H9 (cell line): ENCODE results near the gene SRP9. TPM values are rescaled to one million over a fixed set of nuclear protein-coding genes. Genes with fewer than 3 reads are reported as not detected.

ENCODE experiments used
- DNase-seq: peaks from one replicate; pipeline ENCODE4 v3.0.0-alpha.2; 2017
- H2AFZ ChIP-seq: one replicate; pipeline ENCODE4 v1.6.1; 2013; ENCODE audit warnings: mild to moderate bottlenecking, low read length, control low read depth, moderate library complexity
- H2AK5ac ChIP-seq: 2 replicates; pipeline ENCODE4 v1.6.1; 2013; ENCODE audit warnings: low read length, control low read depth, mixed read lengths; ENCODE audit not compliant: insufficient read length
- H2BK120ac ChIP-seq: one replicate; pipeline ENCODE4 v1.6.1; 2013; ENCODE audit warnings: low read depth, mild to moderate bottlenecking, low read length, control low read depth, inconsistent platforms; ENCODE audit not compliant: poor library complexity, severe bottlenecking
- H2BK12ac ChIP-seq: 2 replicates; pipeline ENCODE4 v1.6.1; 2013; ENCODE audit warnings: low read length, control low read depth, mixed read lengths, low read depth; ENCODE audit not compliant: insufficient read length
- H2BK15ac ChIP-seq: 2 replicates; pipeline ENCODE4 v1.6.1; 2013; ENCODE audit warnings: low read depth, low read length, control low read depth
- H2BK20ac ChIP-seq: one replicate; pipeline ENCODE4 v1.6.1; 2013; ENCODE audit warnings: low read depth, mild to moderate bottlenecking, low read length, control low read depth, inconsistent platforms; ENCODE audit not compliant: poor library complexity, severe bottlenecking
- H2BK5ac ChIP-seq: 2 replicates; pipeline ENCODE4 v1.6.1; 2013; ENCODE audit warnings: low read length, control low read depth, mixed read lengths; ENCODE audit not compliant: insufficient read length
- H3K14ac ChIP-seq: 2 replicates; pipeline ENCODE4 v1.6.1; 2013; ENCODE audit warnings: low read length, control low read depth; ENCODE audit not compliant: insufficient read depth
- H3K18ac ChIP-seq: 2 replicates; pipeline ENCODE4 v1.6.1; 2013; ENCODE audit warnings: low read depth, mild to moderate bottlenecking, mixed read lengths, low read length, control low read depth; ENCODE audit not compliant: insufficient read length
- H3K23ac ChIP-seq: 2 replicates; pipeline ENCODE4 v1.6.1; 2013; ENCODE audit warnings: low read length, control low read depth, mixed read lengths, low read depth; ENCODE audit not compliant: insufficient read length
- H3K23me2 ChIP-seq: 2 replicates; pipeline ENCODE4 v1.6.1; 2013; ENCODE audit warnings: low read depth, mild to moderate bottlenecking, mixed read lengths, low read length, control low read depth; ENCODE audit not compliant: insufficient read length, poor library complexity, severe bottlenecking
- H3K27ac ChIP-seq: 2 replicates; pipeline ENCODE4 v1.5.1; 2013; ENCODE audit warnings: low read length, control low read depth, mixed read lengths, low read depth; ENCODE audit not compliant: insufficient read length
- H3K27me3 ChIP-seq: 2 replicates; pipeline ENCODE4 v1.6.1; 2013; ENCODE audit warnings: low read length, control low read depth, inconsistent platforms; ENCODE audit not compliant: insufficient read depth
- H3K4ac ChIP-seq: 2 replicates; pipeline ENCODE4 v1.6.1; 2013; ENCODE audit warnings: low read depth, mild to moderate bottlenecking, control low read depth, inconsistent platforms, low read length, moderate library complexity
- H3K4me1 ChIP-seq: 2 replicates; pipeline ENCODE4 v1.6.1; 2013; ENCODE audit warnings: low read length, control low read depth, inconsistent platforms; ENCODE audit not compliant: insufficient read depth
- H3K4me2 ChIP-seq: 2 replicates; pipeline ENCODE4 v1.6.1; 2013; ENCODE audit warnings: low read length, control low read depth, mixed read lengths; ENCODE audit not compliant: insufficient read length, insufficient read depth
- H3K56ac ChIP-seq: 2 replicates; pipeline ENCODE4 v1.6.1; 2013; ENCODE audit warnings: low read depth, mild to moderate bottlenecking, mixed read lengths, low read length, control low read depth; ENCODE audit not compliant: insufficient read length
- H3K79me1 ChIP-seq: 2 replicates; pipeline ENCODE4 v1.6.1; 2013; ENCODE audit warnings: low read depth, mild to moderate bottlenecking, moderate library complexity, low read length, control low read depth, inconsistent platforms; ENCODE audit not compliant: insufficient read depth, poor library complexity, severe bottlenecking
- H3K79me2 ChIP-seq: 2 replicates; pipeline ENCODE4 v1.6.1; 2013; ENCODE audit warnings: low read length, control low read depth, inconsistent platforms; ENCODE audit not compliant: insufficient read depth
- H3K9ac ChIP-seq: 2 replicates; pipeline ENCODE4 v1.6.1; 2013; ENCODE audit warnings: low read length, control low read depth, mixed read lengths; ENCODE audit not compliant: insufficient read length; ENCODE audit errors: extremely low read depth
- H3K9me3 ChIP-seq: one replicate; pipeline ENCODE4 v1.6.1; 2013; ENCODE audit warnings: low read depth, low read length, inconsistent platforms; ENCODE audit not compliant: control insufficient read depth
- H3T11ph ChIP-seq: one replicate; pipeline ENCODE4 v1.6.1; 2013; ENCODE audit warnings: mild to moderate bottlenecking, low read length, control low read depth, inconsistent platforms
- H4K20me1 ChIP-seq: one replicate; pipeline ENCODE4 v1.6.1; 2013; ENCODE audit not compliant: control insufficient read depth, insufficient read length, insufficient read depth
- H4K5ac ChIP-seq: 2 replicates; pipeline ENCODE4 v1.6.1; 2013; ENCODE audit warnings: low read depth, mild to moderate bottlenecking, mixed read lengths, low read length, control low read depth; ENCODE audit not compliant: insufficient read length
- H4K8ac ChIP-seq: replicated peaks from 2 replicates; pipeline ENCODE4 v1.6.1; 2013; ENCODE audit warnings: low read length, control low read depth, mixed read lengths, low read depth; ENCODE audit not compliant: insufficient read length
- H4K91ac ChIP-seq: 2 replicates; pipeline ENCODE4 v1.6.1; 2013; ENCODE audit warnings: low read depth, mild to moderate bottlenecking, moderate library complexity, mixed read lengths, low read length, control low read depth; ENCODE audit not compliant: insufficient read length
- H3K27ac Mint-ChIP-seq, 3 experiments: 2 replicates in 2 of 3; 3 replicates in 1 of 3; pipeline ENCODE4 v1.8.0; 2020 to 2021; ENCODE audit warnings: mixed read lengths in 3 of 3, mild to moderate bottlenecking in 1 of 3, moderate library complexity in 1 of 3
- H3K27me3 Mint-ChIP-seq: 2 replicates; pipeline ENCODE4 v1.8.0; 2021; ENCODE audit warnings: low read depth, mild to moderate bottlenecking, moderate library complexity, mixed read lengths
- H3K36me3 Mint-ChIP-seq, 3 experiments: 2 replicates in 2 of 3; 3 replicates in 1 of 3; pipeline ENCODE4 v1.8.0; 2020 to 2021; ENCODE audit warnings: low read depth in 3 of 3, mixed read lengths in 3 of 3; ENCODE audit not compliant: insufficient read depth in 1 of 3
- H3K4me1 Mint-ChIP-seq, 2 experiments: 2 replicates each; pipeline ENCODE4 v1.8.0; 2020; ENCODE audit warnings: mixed read lengths in 2 of 2
- H3K4me3 Mint-ChIP-seq, 2 experiments: 2 replicates in 1 of 2; 3 replicates in 1 of 2; pipeline ENCODE4 v1.8.0; 2020 to 2021; ENCODE audit warnings: mild to moderate bottlenecking in 2 of 2, mixed read lengths in 2 of 2, moderate library complexity in 1 of 2
- H3K9me3 Mint-ChIP-seq, 2 experiments: 2 replicates in 1 of 2; 3 replicates in 1 of 2; pipeline ENCODE4 v1.8.0; 2020; ENCODE audit warnings: mild to moderate bottlenecking in 2 of 2, mixed read lengths in 2 of 2, moderate library complexity in 1 of 2
- WGBS: extraction: QIAGEN DNeasy Blood & Tissue Kit; methylation state at CpG from one replicate; pipeline ENCODE4 v1.1.7; 2013; ENCODE audit warnings: missing lambda C conversion rate, low lambda C conversion rate, mixed read lengths; ENCODE audit not compliant: insufficient read length; ENCODE audit errors: extremely low coverage; 5-methylcytosine and 5-hydroxymethylcytosine counted together
- total RNA-seq: library from RNA; stranded (reverse); gene quantifications from 2 replicates; pipeline ENCODE4 v1.2.1, GENCODE V29; 2021
- TF ChIP-seq, protein P1 (sequence below): fragments of 200-600 bp; sonication (generic); conservative IDR thresholded peaks from 3 replicates; pipeline ENCODE4 v1.8.0; 2021; ENCODE audit warnings: antibody characterized with exemption, mild to moderate bottlenecking

SRP9 gene
- total RNA-seq, 1 experiment from 2014 or later: 403 TPM

DNA sequence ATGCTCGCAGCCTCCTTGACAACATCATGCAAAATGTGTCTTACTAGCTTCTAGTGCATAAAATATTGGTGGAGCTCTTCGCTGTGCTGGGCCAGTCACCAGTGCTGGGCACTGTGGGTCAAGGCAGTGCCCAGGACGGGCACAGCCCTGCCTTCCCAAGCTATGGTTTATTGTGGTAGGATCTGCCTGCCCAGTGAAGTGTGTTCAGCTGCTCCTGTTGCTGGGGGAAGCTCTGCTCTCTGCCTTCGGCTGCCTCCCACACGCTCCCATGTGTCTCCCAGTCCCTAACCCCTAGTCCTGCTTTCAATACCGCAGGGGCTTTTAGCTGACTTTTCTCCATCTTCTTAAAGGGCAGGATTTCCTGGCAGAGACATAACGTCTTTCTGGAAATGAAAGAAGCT lies 48.0 kb downstream of the SRP9 start:
- no peak overlapping the region for H3K56ac ChIP-seq
- no peak overlapping the region for H2BK15ac ChIP-seq
- H2BK5ac ChIP-seq: no peak overlapping the region
- H4K20me1 ChIP-seq: no peaks in the 10 kb centered on the region
- no peaks in the 10 kb centered on the region for H3K27me3 ChIP-seq
- H2BK20ac ChIP-seq: no peak overlapping the region
- no peaks in the 10 kb centered on the region for H3K9me3 Mint-ChIP-seq
- H4K5ac ChIP-seq: no peak overlapping the region
- H2AK5ac ChIP-seq: no peak overlapping the region
- H3K27me3 Mint-ChIP-seq: no peaks in the 10 kb centered on the region
- H3K4me3 Mint-ChIP-seq: no peak overlapping the region
- no peak overlapping the region for H4K8ac ChIP-seq
- no peaks in the 10 kb centered on the region for H3K4me1 ChIP-seq
- no peak for DNase-seq
- H3K9me3 ChIP-seq: no peaks in the 10 kb centered on the region
- no peaks in the 10 kb centered on the region for H3K79me1 ChIP-seq
- H3K4me1 Mint-ChIP-seq: peaks cover 32 to 40% of the 10 kb centered on the region in 2 experiments
- H3K23me2 ChIP-seq: no peaks in the 10 kb centered on the region
- TF ChIP-seq, protein P1, sequence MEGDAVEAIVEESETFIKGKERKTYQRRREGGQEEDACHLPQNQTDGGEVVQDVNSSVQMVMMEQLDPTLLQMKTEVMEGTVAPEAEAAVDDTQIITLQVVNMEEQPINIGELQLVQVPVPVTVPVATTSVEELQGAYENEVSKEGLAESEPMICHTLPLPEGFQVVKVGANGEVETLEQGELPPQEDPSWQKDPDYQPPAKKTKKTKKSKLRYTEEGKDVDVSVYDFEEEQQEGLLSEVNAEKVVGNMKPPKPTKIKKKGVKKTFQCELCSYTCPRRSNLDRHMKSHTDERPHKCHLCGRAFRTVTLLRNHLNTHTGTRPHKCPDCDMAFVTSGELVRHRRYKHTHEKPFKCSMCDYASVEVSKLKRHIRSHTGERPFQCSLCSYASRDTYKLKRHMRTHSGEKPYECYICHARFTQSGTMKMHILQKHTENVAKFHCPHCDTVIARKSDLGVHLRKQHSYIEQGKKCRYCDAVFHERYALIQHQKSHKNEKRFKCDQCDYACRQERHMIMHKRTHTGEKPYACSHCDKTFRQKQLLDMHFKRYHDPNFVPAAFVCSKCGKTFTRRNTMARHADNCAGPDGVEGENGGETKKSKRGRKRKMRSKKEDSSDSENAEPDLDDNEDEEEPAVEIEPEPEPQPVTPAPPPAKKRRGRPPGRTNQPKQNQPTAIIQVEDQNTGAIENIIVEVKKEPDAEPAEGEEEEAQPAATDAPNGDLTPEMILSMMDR: no peak
- peaks cover 0 to 8% (median 0%) of the 10 kb centered on the region in 3 experiments; a peak in 2 of 7 replicates for H3K36me3 Mint-ChIP-seq
- H3K9ac ChIP-seq: no peak overlapping the region
- no peaks in the 10 kb centered on the region for H3K79me2 ChIP-seq
- peak overlapping the region in 2 of 3 experiments; percentile 48 to 85; a peak in 4 of 7 replicates for H3K27ac Mint-ChIP-seq
- H3K4ac ChIP-seq: no peak overlapping the region
- no peak overlapping the region for H3K18ac ChIP-seq
- H4K91ac ChIP-seq: no peak overlapping the region
- no peak overlapping the region for H3K14ac ChIP-seq
- no peak overlapping the region for H3K4me2 ChIP-seq
- no peak overlapping the region for H2BK12ac ChIP-seq
- no CpG with 5 or more reads among the region's 7 CpGs for WGBS
- no peak overlapping the region for H3K23ac ChIP-seq
- H3K27ac ChIP-seq: no peak overlapping the region
- no peak overlapping the region for H3T11ph ChIP-seq
- no peak overlapping the region for H2AFZ ChIP-seq
- no peak overlapping the region for H2BK120ac ChIP-seq
